ENCODE measurements around the gene NELFB.

Gene NELFB

GRCh38 chr9:137293482-137294090 is 38.5 kb downstream of the NELFB start:
- H3K4me3 ChIP-seq, result no peak overlapping the region
- no peak overlapping the region for H3K27ac ChIP-seq
- DNase-seq (ENCODE audit: low spot score), result no peak
- TF ChIP-seq CTCF (IDR thresholded peaks at IDR 0.05), result no peak

GRCh38 chr9:137294091-137294680 is 39.1 kb downstream of the NELFB start:
- Histone ChIP-seq H3K4me3 (no peak overlapping the region), H3K27ac (no peak overlapping the region)
- no peak for DNase-seq (ENCODE audit: low spot score)
- no peak for TF ChIP-seq CTCF (IDR thresholded peaks at IDR 0.05)

GRCh38 chr9:137294681-137295237 is 39.6 kb downstream of the NELFB start:
- Histone ChIP-seq H3K4me3 (peak overlapping the region; percentile 70), H3K27ac (no peak overlapping the region)
- no peak for DNase-seq (ENCODE audit: low spot score)
- no peak for TF ChIP-seq CTCF (IDR thresholded peaks at IDR 0.05)

GRCh38 chr9:137295238-137295811 is 40.2 kb downstream of the NELFB start:
- no peak for DNase-seq (ENCODE audit: low spot score)
- Histone ChIP-seq H3K27ac (peak overlapping the region in 1 of 2 donors; percentile 76), H3K4me3 (peak overlapping the region; percentile 70)
- TF ChIP-seq CTCF (IDR thresholded peaks at IDR 0.05), result no peak

- no peak for DNase-seq (ENCODE audit: low spot score)
- no peak for TF ChIP-seq CTCF (IDR thresholded peaks at IDR 0.05)
- Histone ChIP-seq H3K27ac (peak overlapping the region in 1 of 2 donors; percentile 76), H3K4me3 (peak overlapping the region; percentile 70)
Measured at GRCh38 chr9:137295849-137296669, 40.9 kb downstream of the NELFB start.

- Histone ChIP-seq H3K4me3 (peak overlapping the region; percentile 70), H3K27ac (peak overlapping the region in 1 of 2 donors; percentile 76)
- TF ChIP-seq CTCF (IDR thresholded peaks at IDR 0.05), result no peak
- DNase-seq (ENCODE audit: low spot score), result no peak
Measured at GRCh38 chr9:137296670-137297664, 41.8 kb downstream of the NELFB start.

Data from coronary artery (tissue), 2 donors.